H1 (cell line): ENCODE measurements around the gene WWC2. TPM values are rescaled to one million over a fixed set of nuclear protein-coding genes. Genes with fewer than 3 reads are reported as not detected.

Experiments used
- CHD2 ChIP-seq: IDR thresholded peaks from 2 replicates; pipeline ENCODE4 v1.6.1; 2012; ENCODE audit warnings: low read length, improper control_type of control experiment
- EGR1 ChIP-seq: IDR thresholded peaks from 2 replicates; pipeline ENCODE4 v1.6.1; 2011; ENCODE audit warnings: low read depth, low read length, borderline replicate concordance
- PHF8 ChIP-seq: fragments of 200-600 bp; sonication (generic); conservative IDR thresholded peaks from 2 replicates; pipeline ENCODE4 v1.7.1; 2012; ENCODE audit warnings: low read depth, mild to moderate bottlenecking, inconsistent platforms, low read length, moderate library complexity
- POLR2A ChIP-seq, 2 experiments: IDR thresholded peaks; 1 replicate in 1 of 2; 2 replicates in 1 of 2; pipeline ENCODE4 v1.6.1; 2011; ENCODE audit warnings: low read depth in 2 of 2, low read length in 2 of 2, mild to moderate bottlenecking in 2 of 2; ENCODE audit errors: control extremely low read depth in 1 of 2
- POLR2AphosphoS5 ChIP-seq: IDR thresholded peaks from 2 replicates; pipeline ENCODE4 v1.6.1; 2011; ENCODE audit warnings: low read depth, low read length
- RAD21 ChIP-seq, 2 experiments: IDR thresholded peaks in 1 of 2; conservative IDR thresholded peaks in 1 of 2; 2 replicates each; pipeline ENCODE4 v1.6.1; 2011; ENCODE audit warnings: low read depth in 2 of 2, low read length in 2 of 2, improper control_type of control experiment in 1 of 2, inconsistent platforms in 1 of 2, mild to moderate bottlenecking in 1 of 2, moderate library complexity in 1 of 2
- SP1 ChIP-seq: IDR thresholded peaks from 2 replicates; pipeline ENCODE4 v1.6.1; 2011; ENCODE audit warnings: low read depth, low read length
- SP2 ChIP-seq: IDR thresholded peaks from 2 replicates; pipeline ENCODE4 v1.6.1; 2012; ENCODE audit warnings: mild to moderate bottlenecking, low read length, inconsistent platforms
- polyA plus RNA-seq, 7 experiments: library from polyadenylated mRNA; depleted of rRNA in 3 of 7; stranded (reverse) in 5 of 7; unstranded in 2 of 7; fragments of >200 nt in 5 of 7; fragments of 200-250 nt in 2 of 7; gene quantifications; 1 replicate in 5 of 7; 2 replicates in 1 of 7; 4 replicates in 1 of 7; pipeline versions ENCODE4 v1.2.1 to v1.2.3, GENCODE V29; 2011 to 2013; ENCODE audit warnings: missing spikeins in 2 of 7, mixed read lengths in 2 of 7
- total RNA-seq: library from RNA; stranded (reverse); fragmentation: NEBNext Ultra II Directional; extraction: Animal tissue kit (Norgen Biotek cat#: 25700); gene quantifications from 2 replicates; pipeline ENCODE4 v1.2.1, GENCODE V29; 2021

WWC2 gene
- total and polyA plus RNA-seq, 2 of the 8 experiments (the other 6 are each of a cell fraction or from before 2014, with no cell fraction given), result 17.6 to 135 TPM

DNA sequence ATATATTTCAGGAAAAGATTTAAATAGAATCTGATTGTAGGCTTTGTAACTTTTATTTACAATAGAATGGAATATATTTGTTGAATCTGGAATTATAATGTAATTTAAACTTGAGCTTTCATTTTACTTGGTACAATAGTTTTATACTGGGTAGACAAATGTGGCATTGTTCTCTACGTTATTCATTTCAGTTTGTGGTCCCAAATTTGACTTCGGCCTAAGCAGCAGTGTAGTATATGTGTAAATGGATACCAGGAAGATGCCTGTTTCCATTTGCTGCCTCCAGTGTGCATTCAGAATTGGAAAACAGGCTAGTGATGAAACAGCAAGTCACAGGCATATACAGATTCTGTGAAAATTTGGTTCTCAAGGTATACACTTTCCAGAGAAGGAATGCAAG is 143.2 kb downstream of the WWC2 start (continued):
- TF ChIP-seq RAD21 (IDR thresholded peaks at IDR 0.05 in 1 of 2, conservative IDR thresholded peaks at IDR 0.05 in 1 of 2; ENCODE audit: low read depth in 2 of 2, low read length in 2 of 2) (no peak), SP2 (no peak), PHF8 (no peak), POLR2AphosphoS5 (no peak), POLR2A (IDR thresholded peaks at IDR 0.05; ENCODE audit: control extremely low read depth in 1 of 2, low read depth in 2 of 2, low read length in 2 of 2) (no peak), CHD2 (no peak), SP1 (no peak), EGR1 (no peak)
- TF ChIP-seq, all 59 proteins: peak for 0
